Tibial nerve (tissue), 4 donors: ENCODE measurements around the gene AGPS. TPM values are rescaled to one million over a fixed set of nuclear protein-coding genes. Genes with fewer than 3 reads are reported as not detected.

Experiments
- DNase-seq, 2 donors: peaks; one replicate each; pipeline ENCODE4 v3.0.0-alpha.2; 2019; ENCODE audit warnings: low spot score in 2 of 2
- H3K27ac ChIP-seq, 4 donors: fragments of 200-600 bp; sonication (generic) in 3 of 4; one replicate each; pipeline ENCODE4 v1.5.1; 2017 to 2019; ENCODE audit warnings: mild to moderate bottlenecking in 1 of 4
- H3K27me3 ChIP-seq, 2 donors: fragments of 200-600 bp; sonication (generic) in 1 of 2; one replicate each; pipeline versions ENCODE4 v1.5.1 to v1.6.0; 2017 to 2019
- H3K36me3 ChIP-seq, 3 donors: fragments of 200-600 bp; sonication (generic); one replicate each; pipeline ENCODE4 v1.5.1; 2018 to 2019
- H3K4me1 ChIP-seq, 4 donors: fragments of 200-600 bp; sonication (generic) in 3 of 4; one replicate each; pipeline ENCODE4 v1.5.1; 2017 to 2019
- H3K4me3 ChIP-seq, 4 donors: fragments of 200-600 bp; sonication (generic) in 3 of 4; one replicate each; pipeline ENCODE4 v1.5.1; 2017 to 2019; ENCODE audit warnings: mild to moderate bottlenecking in 1 of 4, moderate library complexity in 1 of 4
- H3K9me3 ChIP-seq, 4 donors: fragments of 200-600 bp; sonication (generic) in 3 of 4; one replicate each; pipeline ENCODE4 v1.5.1; 2017 to 2019
- EP300 ChIP-seq, 2 donors: sonication (generic); formaldehyde crosslinking; IDR thresholded peaks; one replicate each; pipeline ENCODE4 v1.6.1; 2017; ENCODE audit warnings: antibody characterized with exemption in 2 of 2, mild to moderate bottlenecking in 1 of 2
- POLR2A ChIP-seq, 2 donors: fragments of 450-650 bp; IDR thresholded peaks; one replicate each; pipeline ENCODE4 v1.6.1; 2017; ENCODE audit warnings: antibody characterized with exemption in 2 of 2, mild to moderate bottlenecking in 2 of 2, moderate library complexity in 2 of 2
- WGBS, 2 donors: methylation state at CpG; one replicate each; pipeline ENCODE4 v1.1.5; 2018; 5-methylcytosine and 5-hydroxymethylcytosine counted together
- total RNA-seq, 4 donors: library from RNA; depleted of rRNA; stranded (reverse); fragments of >200 nt; gene quantifications; one replicate each; pipeline ENCODE4 v1.1.0, GENCODE V29; 2016
- TF ChIP-seq, protein P1 (sequence below), 5 experiments: fragments of 200-600 bp in 3 of 5; fragments of 450-650 bp in 2 of 5; sonication (generic) in 3 of 5; IDR thresholded peaks; one replicate each; pipeline ENCODE4 v1.5.1; 2016 to 2019; ENCODE audit warnings: antibody characterized with exemption in 5 of 5, mild to moderate bottlenecking in 3 of 5, moderate library complexity in 2 of 5

Gene AGPS
- total RNA-seq, 4 donors from 2014 or later, result 33.9 to 47.9 (median 40.1) TPM

GRCh38 chr2:177476897-177477296 lies 84.3 kb downstream of the AGPS start:
- no peaks in the 10 kb centered on the region for H3K27me3 ChIP-seq
- 95 to 96% methylated on average over 5 of the region's 5 CpGs for WGBS, 2 donors
- no peak for DNase-seq

GRCh38 chr2:177478029-177478428 lies 85.5 kb downstream of the AGPS start:
- Histone ChIP-seq H3K36me3 (peaks cover 0 to 41% (median 0%) of the 10 kb centered on the region in 3 donors), H3K9me3 (no peaks in the 10 kb centered on the region), H3K4me3 (no peak overlapping the region), H3K4me1 (peaks cover 0 to 7% (median 0%) of the 10 kb centered on the region in 4 donors), H3K27ac (no peak overlapping the region), H3K27me3 (no peaks in the 10 kb centered on the region)
- no peak for TF ChIP-seq EP300 (IDR thresholded peaks at IDR 0.05)
- no peak for TF ChIP-seq POLR2A (IDR thresholded peaks at IDR 0.05)
- TF ChIP-seq, protein P1, sequence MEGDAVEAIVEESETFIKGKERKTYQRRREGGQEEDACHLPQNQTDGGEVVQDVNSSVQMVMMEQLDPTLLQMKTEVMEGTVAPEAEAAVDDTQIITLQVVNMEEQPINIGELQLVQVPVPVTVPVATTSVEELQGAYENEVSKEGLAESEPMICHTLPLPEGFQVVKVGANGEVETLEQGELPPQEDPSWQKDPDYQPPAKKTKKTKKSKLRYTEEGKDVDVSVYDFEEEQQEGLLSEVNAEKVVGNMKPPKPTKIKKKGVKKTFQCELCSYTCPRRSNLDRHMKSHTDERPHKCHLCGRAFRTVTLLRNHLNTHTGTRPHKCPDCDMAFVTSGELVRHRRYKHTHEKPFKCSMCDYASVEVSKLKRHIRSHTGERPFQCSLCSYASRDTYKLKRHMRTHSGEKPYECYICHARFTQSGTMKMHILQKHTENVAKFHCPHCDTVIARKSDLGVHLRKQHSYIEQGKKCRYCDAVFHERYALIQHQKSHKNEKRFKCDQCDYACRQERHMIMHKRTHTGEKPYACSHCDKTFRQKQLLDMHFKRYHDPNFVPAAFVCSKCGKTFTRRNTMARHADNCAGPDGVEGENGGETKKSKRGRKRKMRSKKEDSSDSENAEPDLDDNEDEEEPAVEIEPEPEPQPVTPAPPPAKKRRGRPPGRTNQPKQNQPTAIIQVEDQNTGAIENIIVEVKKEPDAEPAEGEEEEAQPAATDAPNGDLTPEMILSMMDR (IDR thresholded peaks at IDR 0.05), result no peak
- DNase-seq, result no peak
- WGBS, 2 donors, result 96% methylated on average over 2 of the region's 2 CpGs

More at GRCh38 chr2:177476897-177477296, 84.3 kb downstream of the AGPS start:
- TF ChIP-seq POLR2A (IDR thresholded peaks at IDR 0.05) (no peak), EP300 (IDR thresholded peaks at IDR 0.05) (no peak)
- TF ChIP-seq, protein P1 (IDR thresholded peaks at IDR 0.05), result no peak
- H3K4me3 ChIP-seq, result no peak overlapping the region
- H3K36me3 ChIP-seq, result peaks cover 0 to 52% (median 0%) of the 10 kb centered on the region in 3 donors
- no peak overlapping the region for H3K27ac ChIP-seq
- H3K4me1 ChIP-seq, result peaks cover 0 to 7% (median 0%) of the 10 kb centered on the region in 4 donors
- H3K9me3 ChIP-seq, result peaks cover 0 to 11% (median 3%) of the 10 kb centered on the region in 4 donors

GRCh38 chr2:177478907-177479306 lies 86.3 kb downstream of the AGPS start:
- peaks cover 0 to 36% (median 0%) of the 10 kb centered on the region in 3 donors for H3K36me3 ChIP-seq
- no peaks in the 10 kb centered on the region for H3K9me3 ChIP-seq
- H3K4me3 ChIP-seq, result no peak overlapping the region
- H3K4me1 ChIP-seq, result peaks cover 0 to 7% (median 0%) of the 10 kb centered on the region in 4 donors
- no peak for DNase-seq
- 91 to 98% methylated on average over 2 of the region's 2 CpGs for WGBS, 2 donors
- H3K27ac ChIP-seq, result no peak overlapping the region
- TF ChIP-seq, protein P1 (IDR thresholded peaks at IDR 0.05), result no peak
- TF ChIP-seq EP300 (IDR thresholded peaks at IDR 0.05), result no peak
- TF ChIP-seq POLR2A (IDR thresholded peaks at IDR 0.05), result no peak
- no peaks in the 10 kb centered on the region for H3K27me3 ChIP-seq

GRCh38 chr2:177482195-177482594 lies 89.6 kb downstream of the AGPS start:
- no peak for DNase-seq
- Histone ChIP-seq H3K27me3 (no peaks in the 10 kb centered on the region), H3K36me3 (peaks cover 0 to 35% (median 0%) of the 10 kb centered on the region in 3 donors), H3K27ac (no peak overlapping the region), H3K4me1 (no peaks in the 10 kb centered on the region), H3K4me3 (no peak overlapping the region), H3K9me3 (no peaks in the 10 kb centered on the region)
- no peak for TF ChIP-seq EP300 (IDR thresholded peaks at IDR 0.05)
- no peak for TF ChIP-seq POLR2A (IDR thresholded peaks at IDR 0.05)
- TF ChIP-seq, protein P1 (IDR thresholded peaks at IDR 0.05), result no peak

DNA sequence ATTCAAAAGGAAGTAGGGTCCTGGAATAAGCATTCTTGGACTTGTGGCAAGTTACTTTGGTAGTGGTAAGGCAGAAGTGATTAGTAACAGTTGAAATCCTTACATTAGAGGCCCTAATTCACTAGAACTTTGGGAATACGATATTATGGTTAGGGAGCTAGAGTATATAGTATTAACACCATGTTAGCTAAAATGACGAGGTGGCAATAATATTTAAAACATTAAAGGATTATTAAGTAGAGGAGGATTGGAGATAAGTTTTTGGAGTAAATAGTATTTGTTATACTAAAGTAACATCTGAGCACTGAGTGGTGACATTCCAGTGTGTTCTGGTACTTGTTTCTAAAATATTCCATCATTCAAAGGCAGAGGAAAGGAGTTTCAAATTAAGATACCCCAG lies 91.0 kb downstream of the AGPS start:
- Histone ChIP-seq H3K4me3 (no peak overlapping the region), H3K27ac (no peak overlapping the region), H3K4me1 (no peaks in the 10 kb centered on the region), H3K27me3 (no peaks in the 10 kb centered on the region), H3K9me3 (no peaks in the 10 kb centered on the region), H3K36me3 (peaks cover 0 to 22% (median 0%) of the 10 kb centered on the region in 3 donors)
- 92 to 95% methylated on average over 2 of the region's 2 CpGs for WGBS, 2 donors
- DNase-seq, result no peak
- TF ChIP-seq EP300 (IDR thresholded peaks at IDR 0.05) (no peak), POLR2A (IDR thresholded peaks at IDR 0.05) (no peak)
- TF ChIP-seq, protein P1 (IDR thresholded peaks at IDR 0.05), result no peak
